ENCODE measurements around the gene ARPC1B.
"Not testable (repeated sequence)": the region's sequence is repeated elsewhere in the genome, so short reads cannot be mapped to it uniquely, and the experiment has no call there.

ARPC1B gene

DNA sequence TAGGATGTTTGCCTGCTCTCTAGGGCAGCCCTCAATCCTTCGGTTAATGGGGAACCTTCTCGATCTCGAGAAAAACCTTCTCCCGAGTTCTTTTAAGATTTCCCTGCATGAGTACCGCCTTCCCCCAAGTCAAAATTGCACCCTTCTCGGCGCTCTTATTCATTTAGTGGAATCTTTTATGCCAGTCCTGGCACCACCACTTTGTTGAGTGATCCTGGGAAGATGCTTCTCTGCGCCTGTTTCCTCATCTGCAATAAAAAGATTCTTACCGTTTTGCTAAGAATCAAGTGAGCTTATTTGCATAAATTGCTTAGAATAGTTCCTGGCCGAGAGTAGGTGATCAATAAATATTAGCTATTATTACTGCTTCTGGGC, 48.1 kb upstream of the ARPC1B start:
- no peak overlapping the region for H2AFZ ChIP-seq (ENCODE audit: low read length)
- TF ChIP-seq EZH2 (IDR thresholded peaks at IDR 0.05; ENCODE audit: borderline replicate concordance, low read length) = no peak
- TF ChIP-seq CTCF (IDR thresholded peaks at IDR 0.05; ENCODE audit: low read length) = no peak

DNA sequence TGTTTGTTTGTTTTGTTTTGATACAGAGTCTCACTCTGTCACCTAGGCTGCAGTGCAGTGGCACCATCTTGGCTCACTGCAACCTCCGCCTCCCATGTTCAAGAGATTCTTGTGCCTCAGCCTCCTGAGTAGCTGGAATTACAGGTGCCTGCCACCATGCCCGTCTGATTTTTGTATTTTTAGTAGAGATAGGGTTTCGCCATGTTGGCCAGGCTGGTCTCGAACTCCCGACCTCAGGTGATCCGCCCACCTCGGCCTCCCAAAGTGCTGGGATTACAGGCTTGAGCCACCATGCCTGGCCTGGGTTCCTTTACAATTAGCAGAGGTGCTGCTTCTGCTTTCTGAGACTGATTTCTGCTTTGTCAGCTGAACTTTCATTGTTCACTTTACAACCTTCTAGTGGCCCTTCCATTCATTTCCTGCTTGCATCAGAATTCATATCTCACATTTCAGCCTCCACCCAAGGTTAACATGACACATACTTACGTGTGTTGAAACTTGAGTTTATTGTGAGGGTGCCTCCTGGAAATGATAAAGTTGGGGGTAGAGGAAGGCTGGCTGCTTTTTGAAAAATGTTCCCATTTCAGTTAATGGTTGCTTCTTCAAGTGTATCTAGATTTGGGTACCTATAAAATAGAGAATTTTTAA, 44.1 kb upstream of the ARPC1B start:
- not testable (repeated sequence) for H3K27me3 ChIP-seq (ENCODE audit: insufficient read depth, low read length); H3K27ac ChIP-seq (ENCODE audit: low read depth, low read length, poor library complexity, severe bottlenecking); H3K4me3 ChIP-seq (ENCODE audit: low read depth, low read length, poor library complexity, severe bottlenecking); H3K9me3 ChIP-seq (ENCODE audit: low read length); H3K9ac ChIP-seq (ENCODE audit: low read length); H3K4me2 ChIP-seq (ENCODE audit: low read length); H4K20me1 ChIP-seq (ENCODE audit: insufficient read depth, low read length); H3K9me2 ChIP-seq (ENCODE audit: low read depth, low read length); H2AFZ ChIP-seq (ENCODE audit: low read length); H3F3A ChIP-seq (ENCODE audit: insufficient read depth, low read length)
- H3K79me2 ChIP-seq (ENCODE audit: insufficient read depth, low read length) = peaks cover 67% of the 10 kb centered on the region
- peaks cover 41% of the 10 kb centered on the region for H3K36me3 ChIP-seq (ENCODE audit: insufficient read depth, low read length)
- H3K4me1 ChIP-seq (ENCODE audit: insufficient read depth, low read length, severe bottlenecking) = peaks cover 36% of the 10 kb centered on the region

More for the DNA sequence above, 48.1 kb upstream of the ARPC1B start:
- Histone ChIP-seq H3K4me1 (ENCODE audit: insufficient read depth, low read length, severe bottlenecking) (peaks cover 45% of the 10 kb centered on the region), H4K20me1 (ENCODE audit: insufficient read depth, low read length) (no peaks in the 10 kb centered on the region), H3K27me3 (ENCODE audit: insufficient read depth, low read length) (no peaks in the 10 kb centered on the region), H3K9me3 (ENCODE audit: low read length) (no peaks in the 10 kb centered on the region), H3K36me3 (ENCODE audit: insufficient read depth, low read length) (peaks cover 15% of the 10 kb centered on the region; the same call in 1 of the 2 replicates), H3K79me2 (ENCODE audit: insufficient read depth, low read length) (peaks cover 53% of the 10 kb centered on the region), H3K4me3 (ENCODE audit: low read depth, low read length, poor library complexity, severe bottlenecking) (peak overlapping the region; percentile 83), H3K9ac (ENCODE audit: low read length) (peak overlapping the region; percentile 97), H3K9me2 (ENCODE audit: low read depth, low read length) (no peaks in the 10 kb centered on the region), H3K4me2 (ENCODE audit: low read length) (peak overlapping the region; percentile 95), H3F3A (ENCODE audit: insufficient read depth, low read length) (no peaks in the 10 kb centered on the region), H3K27ac (ENCODE audit: low read depth, low read length, poor library complexity, severe bottlenecking) (peak overlapping the region; percentile 0)

- Histone ChIP-seq H3F3A (ENCODE audit: insufficient read depth, low read length) (no peaks in the 10 kb centered on the region), H3K9me2 (ENCODE audit: low read depth, low read length) (no peaks in the 10 kb centered on the region), H3K9ac (ENCODE audit: low read length) (no peak overlapping the region), H3K9me3 (ENCODE audit: low read length) (no peaks in the 10 kb centered on the region), H4K20me1 (ENCODE audit: insufficient read depth, low read length) (no peaks in the 10 kb centered on the region), H3K79me2 (ENCODE audit: insufficient read depth, low read length) (peaks cover 66% of the 10 kb centered on the region), H3K4me3 (ENCODE audit: low read depth, low read length, poor library complexity, severe bottlenecking) (no peak overlapping the region), H3K4me2 (ENCODE audit: low read length) (no peak overlapping the region), H3K4me1 (ENCODE audit: insufficient read depth, low read length, severe bottlenecking) (peaks cover 36% of the 10 kb centered on the region), H2AFZ (ENCODE audit: low read length) (no peak overlapping the region), H3K36me3 (ENCODE audit: insufficient read depth, low read length) (peaks cover 47% of the 10 kb centered on the region), H3K27ac (ENCODE audit: low read depth, low read length, poor library complexity, severe bottlenecking) (no peak overlapping the region), H3K27me3 (ENCODE audit: insufficient read depth, low read length) (no peaks in the 10 kb centered on the region)
- TF ChIP-seq CTCF (IDR thresholded peaks at IDR 0.05; ENCODE audit: low read length) (no peak), EZH2 (IDR thresholded peaks at IDR 0.05; ENCODE audit: borderline replicate concordance, low read length) (no peak)
Observed at GRCh38 chr7:99331002-99331401, 43.5 kb upstream of the ARPC1B start.

GRCh38 chr7:99339595-99339994, 34.9 kb upstream of the ARPC1B start:
- H2AFZ ChIP-seq (ENCODE audit: low read length) = no peak overlapping the region
- H3K9ac ChIP-seq (ENCODE audit: low read length) = no peak overlapping the region
- no peak overlapping the region for H3K4me2 ChIP-seq (ENCODE audit: low read length)
- no peaks in the 10 kb centered on the region for H4K20me1 ChIP-seq (ENCODE audit: insufficient read depth, low read length)
- no peak overlapping the region for H3K4me3 ChIP-seq (ENCODE audit: low read depth, low read length, poor library complexity, severe bottlenecking)
- H3K9me2 ChIP-seq (ENCODE audit: low read depth, low read length) = no peaks in the 10 kb centered on the region
- no peaks in the 10 kb centered on the region for H3K9me3 ChIP-seq (ENCODE audit: low read length)
- H3K27ac ChIP-seq (ENCODE audit: low read depth, low read length, poor library complexity, severe bottlenecking) = no peak overlapping the region
- H3F3A ChIP-seq (ENCODE audit: insufficient read depth, low read length) = no peaks in the 10 kb centered on the region
- TF ChIP-seq CTCF (IDR thresholded peaks at IDR 0.05; ENCODE audit: low read length) (no peak), EZH2 (IDR thresholded peaks at IDR 0.05; ENCODE audit: borderline replicate concordance, low read length) (no peak)
- no peaks in the 10 kb centered on the region for H3K4me1 ChIP-seq (ENCODE audit: insufficient read depth, low read length, severe bottlenecking)
- H3K27me3 ChIP-seq (ENCODE audit: insufficient read depth, low read length) = no peaks in the 10 kb centered on the region
- H3K79me2 ChIP-seq (ENCODE audit: insufficient read depth, low read length) = no peaks in the 10 kb centered on the region; the same call in 1 of the 2 replicates
- peaks cover 84% of the 10 kb centered on the region for H3K36me3 ChIP-seq (ENCODE audit: insufficient read depth, low read length)

All from OCI-LY1 (cell line).